Esophagus squamous epithelium (tissue), 4 donors: Measurements from ENCODE around the gene RNASEL.

ENCODE experiments used
- CTCF ChIP-seq, 6 experiments: fragments of 450-650 bp in 4 of 6; fragments of 200-600 bp in 2 of 6; sonication (generic) in 2 of 6; IDR thresholded peaks; one replicate each; pipeline ENCODE4 v1.5.1; 2016 to 2019; ENCODE audit warnings: antibody characterized with exemption in 6 of 6, mild to moderate bottlenecking in 4 of 6, moderate library complexity in 4 of 6
- POLR2A ChIP-seq, 4 donors: fragments of 450-650 bp; IDR thresholded peaks; one replicate each; pipeline ENCODE4 v1.6.1; 2017; ENCODE audit warnings: antibody characterized with exemption in 4 of 4, mild to moderate bottlenecking in 4 of 4, moderate library complexity in 3 of 4

- TF ChIP-seq CTCF (IDR thresholded peaks at IDR 0.05) (no peak), POLR2A (IDR thresholded peaks at IDR 0.05) (no peak)
These were observed 40.5 kb upstream of the RNASEL start for GRCh38 chr1:182629499-182630096.
